K562 (cell line): ENCODE measurements around the gene MAD1L1. TPM values are rescaled to one million over a fixed set of nuclear protein-coding genes. Genes with fewer than 3 reads are reported as not detected.
A peak's percentile ranks its signal among the peaks of the same experiment; 100 is the strongest.

Source experiments
- ATAC-seq: fragments of 200-7000 bp; cut with Tn5 transposase; 3 replicates; pipeline ENCODE4 v1.9.1; 2020; ENCODE audit warnings: moderate library complexity
- BruUV-seq: library from RNA; stranded (reverse); fragments of 400-500 nt; replicated peaks from 2 replicates; lab custom pipeline; 2021; lab: Mats Ljungman, UMichigan
- CTCF ChIA-PET: fragments of 300-600 bp; formaldehyde crosslinking; extraction: SDS; loops from one replicate; lab custom pipeline; 2021; ENCODE audit warnings: low intra/inter-chr PET ratio; lab: Yijun Ruan, JAX
- POLR2A ChIA-PET: fragments of 300-600, 350-650 bp; sonication (Branson Sonifier 250); formaldehyde crosslinking; extraction: SDS; loops from one replicate; lab custom pipeline; 2021; ENCODE audit warnings: antibody characterized with exemption, inconsistent platforms; lab: Yijun Ruan, JAX
- DNase-seq, 4 experiments: peaks; one replicate each; pipeline versions ENCODE4 v3.0.0 to v3.0.0-alpha.2; 2011 to 2018; ENCODE audit warnings: low spot score in 3 of 4, mixed read lengths in 3 of 4; ENCODE audit errors: extremely low read depth in 1 of 4
- FAIRE-seq: peaks from 2 replicates; lab custom pipeline; 2011; peaks lifted over from hg19 to GRCh38; lab: Jason Lieb, UNC
- H2AFZ ChIP-seq: 2 replicates; pipeline ENCODE4 v1.6.0; 2011; ENCODE audit warnings: low read depth, low read length, control low read depth, inconsistent platforms
- H3K27ac ChIP-seq: fragments of 200-600 bp; 3 replicates; pipeline ENCODE4 v1.8.0; 2011; ENCODE audit warnings: low read depth, mild to moderate bottlenecking, control low read depth, inconsistent platforms, low read length, moderate library complexity, mixed read lengths; ENCODE audit errors: extremely low read depth
- H3K27me3 ChIP-seq, 2 experiments: fragments of 300-600 bp in 1 of 2; 2 replicates in 1 of 2; 3 replicates in 1 of 2; pipeline versions ENCODE4 v1.6.0 to v1.8.0; 2011; ENCODE audit warnings: inconsistent platforms in 2 of 2, low read length in 2 of 2, mild to moderate bottlenecking in 1 of 2, mixed read lengths in 1 of 2, moderate library complexity in 1 of 2; ENCODE audit not compliant: control insufficient read depth in 2 of 2, insufficient read depth in 2 of 2
- H3K36me3 ChIP-seq: fragments of 300-600 bp; 3 replicates; pipeline ENCODE4 v1.8.0; 2011; ENCODE audit warnings: mild to moderate bottlenecking, low read length, inconsistent platforms; ENCODE audit not compliant: control insufficient read depth, insufficient read depth
- H3K4me1 ChIP-seq, 2 experiments: fragments of 200-600 bp in 1 of 2; replicated peaks in 1 of 2; 2 replicates in 1 of 2; 3 replicates in 1 of 2; pipeline versions ENCODE4 v1.5.1 to v1.8.0; 2011; ENCODE audit warnings: inconsistent platforms in 2 of 2, low read length in 2 of 2, mild to moderate bottlenecking in 1 of 2, mixed read lengths in 1 of 2, moderate library complexity in 1 of 2; ENCODE audit not compliant: control insufficient read depth in 2 of 2, insufficient read depth in 2 of 2
- H3K4me2 ChIP-seq: 2 replicates; pipeline ENCODE4 v1.6.1; 2011; ENCODE audit warnings: low read length, control low read depth, inconsistent platforms, mixed read lengths; ENCODE audit not compliant: insufficient read depth
- H3K4me3 ChIP-seq: fragments of 200-600 bp; sonication (generic), shearing (Covaris generic); 2 replicates; pipeline ENCODE4 v1.5.1; 2016; ENCODE audit warnings: control low read depth, inconsistent platforms
- H3K79me2 ChIP-seq: fragments of 200-600 bp; 3 replicates; pipeline ENCODE4 v1.8.0; 2011; ENCODE audit warnings: low read length, inconsistent platforms; ENCODE audit not compliant: control insufficient read depth, insufficient read depth
- H3K9ac ChIP-seq, 2 experiments: 2 replicates each; pipeline versions ENCODE4 v1.6.0 to v1.6.1; 2011; ENCODE audit warnings: low read depth in 2 of 2, low read length in 2 of 2, control low read depth in 1 of 2, inconsistent platforms in 1 of 2, mild to moderate bottlenecking in 1 of 2, mixed read lengths in 1 of 2; ENCODE audit not compliant: insufficient read depth in 1 of 2
- H3K9me1 ChIP-seq: one replicate; pipeline ENCODE4 v1.6.0; 2011; ENCODE audit warnings: inconsistent platforms, mild to moderate bottlenecking, low read length, moderate library complexity; ENCODE audit not compliant: control insufficient read depth, insufficient read depth
- H3K9me3 ChIP-seq: replicated peaks from 2 replicates; pipeline ENCODE4 v1.5.1; 2011; ENCODE audit warnings: low read depth, low read length, inconsistent platforms; ENCODE audit not compliant: control insufficient read depth, insufficient read depth
- H4K20me1 ChIP-seq: replicated peaks from 2 replicates; pipeline ENCODE4 v1.6.1; 2011; ENCODE audit warnings: low read length, inconsistent platforms, mixed read lengths; ENCODE audit not compliant: control insufficient read depth, insufficient read depth
- RAD21 ChIP-seq, 2 experiments: fragments of 250-450 bp in 1 of 2; fragments of 450-650 bp in 1 of 2; sonication (Bioruptor Pico) in 1 of 2; formaldehyde crosslinking in 1 of 2; IDR thresholded peaks in 1 of 2; conservative IDR thresholded peaks in 1 of 2; 2 replicates each; pipeline versions ENCODE4 v1.4.0 to v1.8.0; 2020 to 2022; ENCODE audit warnings: mild to moderate bottlenecking in 2 of 2, moderate library complexity in 1 of 2
- SPI1 ChIP-seq: IDR thresholded peaks from 2 replicates; pipeline ENCODE4 v1.6.1; 2011; ENCODE audit warnings: low read depth, low read length, control low read depth, borderline replicate concordance
- TFAP4 ChIP-seq: sonication (generic); formaldehyde crosslinking; IDR thresholded peaks from 2 replicates; pipeline ENCODE4 v1.8.0; 2022; ENCODE audit warnings: missing genetic modification reagents, mild to moderate bottlenecking, moderate library complexity, borderline replicate concordance
- ZFP1 ChIP-seq: fragments of 450-650 bp; formaldehyde crosslinking; IDR thresholded peaks from 2 replicates; pipeline ENCODE4 v1.4.0; 2020; ENCODE audit warnings: mild to moderate bottlenecking, mixed read lengths
- WGBS: fragments of 100-300 bp; shearing (Covaris generic); methylation state at CpG from one replicate; pipeline ENCODE4 v1.1.6; 2016; ENCODE audit warnings: low coverage, mixed read lengths; ENCODE audit not compliant: insufficient coverage; ENCODE audit errors: missing lambda C conversion rate; 5-methylcytosine and 5-hydroxymethylcytosine counted together
- in situ Hi-C: fragments of 300-500 bp; cut with MboI; formaldehyde crosslinking; loops from 4 replicates; pipeline ENCODE4 v1.15.0; 2018; ENCODE audit warnings: inconsistent platforms, mixed read lengths
- intact Hi-C: fragments of 100-400 bp; cut with micrococcal nuclease; formaldehyde crosslinking; loops from 2 replicates; pipeline ENCODE4 v1.14.2; 2022
- polyA plus RNA-seq, 8 experiments: library from polyadenylated mRNA; depleted of rRNA in 4 of 8; stranded (reverse) in 5 of 8; unstranded in 3 of 8; fragments of >200 nt; fragmentation: Nextera tagmentation in 2 of 8; fragmentation: Illumina TruSeq in 1 of 8; extraction: Ambion mirVana in 2 of 8; extraction: Trizol in 1 of 8; gene quantifications; 2 replicates each; pipeline versions ENCODE4 v1.2.1 to v1.2.3, GENCODE V29; 2011 to 2014; ENCODE audit warnings: inconsistent platforms in 1 of 8, missing spikeins in 1 of 8
- total RNA-seq, 7 experiments: library from RNA; depleted of rRNA in 6 of 7; stranded (reverse); fragments of >200 nt in 6 of 7; fragmentation: Illumina TruSeq in 2 of 7; extraction: Trizol in 2 of 7; gene quantifications; 2 replicates each; pipeline versions ENCODE4 v1.2.1 to v1.2.3, GENCODE V29; 2011 to 2021; ENCODE audit warnings: low replicate concordance in 1 of 7

MAD1L1 gene
- total and polyA plus RNA-seq, 9 of the 15 experiments (the other 6 are each of a cell fraction or from before 2014, with no cell fraction given) = 1.7 to 89.7 (median 18.0) TPM

DNA sequence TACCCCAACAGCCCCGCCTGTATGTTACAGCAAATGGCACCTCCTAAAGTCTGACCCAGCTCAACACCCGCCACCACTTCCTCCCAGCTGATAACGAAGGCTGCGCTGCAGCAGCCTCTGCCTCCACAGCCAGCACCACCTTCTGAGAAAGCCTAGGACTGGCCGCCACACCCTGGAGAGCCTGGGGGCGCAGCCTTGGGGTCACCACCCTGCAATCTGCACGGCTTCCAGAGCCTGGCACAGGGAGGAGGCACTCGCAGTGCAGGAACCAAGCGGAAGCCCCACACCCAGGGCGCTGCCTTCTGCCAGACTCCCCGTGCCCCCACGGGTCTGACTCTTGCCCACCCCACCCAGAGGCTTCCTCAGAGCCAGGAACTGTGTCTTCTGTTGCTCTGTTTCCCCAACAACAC, 112.5 kb downstream of the MAD1L1 start:
- Histone ChIP-seq H3K79me2 (no peaks in the 10 kb centered on the region), H3K27ac (no peak overlapping the region), H3K4me3 (no peak overlapping the region), H4K20me1 (no peaks in the 10 kb centered on the region), H3K4me1 (peaks cover 0 to 49% of the 10 kb centered on the region in 2 experiments; a peak in 2 of 5 replicates), H3K9ac (peak overlapping the region in 1 of 2 experiments; percentile 43; a peak in 2 of 4 replicates), H3K9me3 (no peaks in the 10 kb centered on the region), H3K4me2 (no peak overlapping the region), H3K27me3 (no peaks in the 10 kb centered on the region), H2AFZ (no peak overlapping the region), H3K9me1 (no peaks in the 10 kb centered on the region), H3K36me3 (peaks cover 8% of the 10 kb centered on the region; the same call in 1 of the 3 replicates)
- DNase-seq (no peak), FAIRE-seq (no peak), ATAC-seq (peak; percentile 47)
- no TSS peak for BruUV-seq
- POLR2A ChIA-PET = no interaction called here
- WGBS = 65% methylated on average over 11 of the region's 12 CpGs
- CTCF ChIA-PET = no interaction called here
- intact Hi-C loops = no loop called here
- in situ Hi-C loops = no loop called here
- 0 out of 2 replicates have a peak, but pooled peaks have one; percentile 7 for TF ChIP-seq SPI1
- TF ChIP-seq TFAP4 (CRISPR knock-in tag) = peak; percentile 58; the same call in 1 of the 2 replicates
- TF ChIP-seq ZFP1 (CRISPR knock-in tag) = no peak
- TF ChIP-seq RAD21 (CRISPR knock-in tag; conservative IDR thresholded peaks at IDR 0.05 in 1 of 2, IDR thresholded peaks at IDR 0.05 in 1 of 2) = peak in 1 of 2 experiments; percentile 26; a peak in 1 of 4 replicates
